OCI-LY3 (cell line): Measurements from ENCODE around the gene ELAVL3.

Experiments
- CTCF ChIP-seq: fragments of 200-600, 300-600 bp; sonication (generic); IDR thresholded peaks from 2 replicates; pipeline ENCODE4 v1.5.1; 2014; ENCODE audit warnings: antibody characterized with exemption, low read length, low read depth
- EZH2phosphoT487 ChIP-seq: fragments of 200-600 bp; shearing (Covaris generic); IDR thresholded peaks from 2 replicates; pipeline ENCODE4 v1.6.1; 2018; ENCODE audit warnings: antibody characterized with exemption, mixed run types, low read depth

GRCh38 chr19:11435057-11435832 is 45.6 kb downstream of the ELAVL3 start, which contains the start of the genes ODAD3 and PRKCSH:
- peak; percentile 80 for TF ChIP-seq CTCF
- no peak for TF ChIP-seq EZH2phosphoT487
